ENCODE measurements around the gene DR1.
"Not testable (repeated sequence)": the region's sequence is repeated elsewhere in the genome, so short reads cannot be mapped to it uniquely, and the experiment has no call there.

Gene DR1

GRCh38 chr1:93340090-93340489, 5.6 kb upstream of the DR1 start:
- DNase-seq (ENCODE audit: low spot score): no peak

DNA sequence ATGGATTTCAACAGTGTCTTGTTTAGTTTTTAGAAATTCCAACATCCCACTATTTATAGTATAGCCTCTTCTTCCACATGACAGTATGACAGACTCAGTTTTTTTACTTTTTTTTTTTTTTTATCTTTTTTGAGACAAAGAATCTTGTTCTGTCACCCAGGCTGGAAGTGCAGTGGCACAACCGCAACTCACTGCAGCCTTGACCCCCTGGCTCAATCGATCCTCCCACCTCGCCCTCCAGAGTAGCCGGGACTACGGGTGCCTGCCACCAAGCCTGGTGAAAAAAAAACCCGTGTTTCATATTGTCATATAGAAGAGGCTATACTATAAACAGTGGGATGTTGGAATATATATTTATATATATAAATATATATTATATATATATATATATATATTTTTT, 1.2 kb upstream of the DR1 start:
- DNase-seq (ENCODE audit: low spot score): no peak

DNA sequence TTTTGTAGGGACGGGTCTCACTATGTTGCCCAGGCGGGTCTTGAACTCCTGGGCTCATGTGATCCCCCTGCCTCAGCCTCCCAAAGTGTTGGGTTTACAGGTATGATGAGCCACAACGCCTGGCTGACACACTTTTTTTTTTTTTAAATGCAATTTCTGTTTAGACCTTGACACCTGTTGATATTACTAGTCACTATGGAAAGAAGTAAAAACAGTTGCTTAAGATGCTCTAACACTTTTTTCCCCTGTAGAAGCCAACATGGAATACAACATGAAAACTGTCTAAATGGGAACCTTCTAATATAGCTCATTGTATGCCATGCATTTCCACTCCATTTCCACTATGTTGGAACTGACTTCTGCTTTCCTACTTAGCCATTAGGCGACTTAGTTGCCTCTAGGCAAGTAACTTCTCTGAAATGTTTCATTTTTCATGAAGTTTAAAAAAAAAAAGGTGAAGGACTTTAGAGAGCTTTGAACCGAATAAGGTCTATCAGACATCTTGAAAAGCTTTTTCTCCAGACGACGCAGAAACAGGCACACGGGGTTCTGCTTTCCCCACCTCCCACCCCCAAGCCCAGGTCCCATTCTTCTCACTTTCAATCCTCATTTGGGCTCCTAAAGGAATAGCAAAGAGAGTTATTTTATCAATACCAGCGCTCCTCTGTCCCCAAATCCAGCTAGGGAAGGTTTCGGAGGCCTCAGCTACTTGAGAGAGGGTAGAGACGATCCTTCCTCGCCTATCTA, 648 bp upstream of the DR1 start:
- DNase-seq (ENCODE audit: low spot score): no peak

DNA sequence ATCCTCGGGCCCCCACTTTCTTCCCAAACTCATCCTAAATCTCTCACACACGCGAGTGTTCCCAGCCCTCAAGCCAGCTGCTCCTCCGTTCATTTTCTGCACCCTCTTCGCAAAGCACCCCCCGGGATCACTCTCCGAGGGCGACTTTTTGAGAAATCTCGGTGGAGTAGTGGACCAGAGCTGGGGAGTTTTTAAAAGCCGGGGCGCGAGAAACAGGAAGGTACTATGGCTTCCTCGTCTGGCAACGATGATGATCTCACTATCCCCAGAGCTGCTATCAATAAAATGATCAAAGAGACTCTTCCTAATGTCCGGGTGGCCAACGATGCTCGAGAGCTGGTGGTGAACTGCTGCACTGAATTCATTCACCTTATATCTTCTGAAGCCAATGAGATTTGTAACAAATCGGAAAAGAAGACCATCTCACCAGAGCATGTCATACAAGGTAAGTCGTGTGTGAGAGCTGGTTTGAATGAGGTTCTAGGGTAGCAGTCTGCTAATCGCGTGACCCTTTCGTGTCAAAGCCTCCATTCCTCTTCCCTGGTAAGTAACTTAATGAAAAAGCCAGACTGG, 800 bp downstream of the DR1 start:
- DNase-seq (ENCODE audit: low spot score): peak; percentile 27

GRCh38 chr1:93347334-93347899, 1.7 kb downstream of the DR1 start:
- no peak for DNase-seq (ENCODE audit: low spot score)

- no peak for DNase-seq (ENCODE audit: low spot score)
These were observed 2.5 kb downstream of the DR1 start for GRCh38 chr1:93348104-93348728.

- DNase-seq (ENCODE audit: low spot score): no peak
These were observed 3.8 kb downstream of the DR1 start for GRCh38 chr1:93349231-93350135.

- DNase-seq (ENCODE audit: low spot score): no peak
These were observed 4.6 kb downstream of the DR1 start for GRCh38 chr1:93350322-93350721.

- no peak for DNase-seq (ENCODE audit: low spot score)
These were observed 5.2 kb downstream of the DR1 start for GRCh38 chr1:93350875-93351274.

DNA sequence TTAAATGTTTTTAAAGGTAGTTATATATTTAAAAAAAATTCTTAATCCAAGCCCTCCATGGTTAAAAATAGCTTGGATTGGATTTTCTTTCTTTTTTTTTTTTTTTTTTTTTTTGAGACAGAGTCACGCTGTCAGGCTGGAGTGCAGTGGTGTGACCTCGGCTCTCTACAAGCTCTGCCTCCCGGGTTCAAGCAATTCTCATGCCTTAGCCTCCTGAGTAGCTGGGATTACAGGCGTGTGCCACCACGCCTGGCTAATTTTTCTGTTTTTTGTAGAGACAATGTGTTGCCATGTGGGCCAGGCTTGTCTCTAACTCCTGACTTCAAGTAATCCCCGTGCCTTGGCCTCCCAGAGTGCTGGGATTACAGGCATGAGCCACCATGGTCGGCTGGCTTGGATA, 5.6 kb downstream of the DR1 start:
- DNase-seq (ENCODE audit: low spot score): not testable (repeated sequence)

DNA sequence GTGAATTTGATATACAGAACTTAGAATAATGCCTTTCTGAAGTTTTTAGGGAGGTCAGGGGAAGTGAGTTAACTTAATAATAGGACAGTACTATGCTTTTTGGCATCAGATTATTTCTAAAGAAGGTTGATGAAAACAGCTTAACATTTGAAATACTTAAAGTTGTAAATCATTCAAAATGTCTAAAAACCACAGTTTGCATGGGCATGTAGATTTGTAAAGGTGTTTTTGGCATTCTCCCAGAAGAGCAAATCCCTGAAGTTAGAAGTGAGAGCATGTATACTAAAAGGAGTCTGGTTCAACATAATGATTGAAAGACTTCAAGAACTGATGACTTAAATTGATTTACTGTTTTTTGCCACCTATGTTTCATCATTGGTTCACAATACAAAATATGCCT, 6.7 kb downstream of the DR1 start:
- DNase-seq (ENCODE audit: low spot score): no peak

DNA sequence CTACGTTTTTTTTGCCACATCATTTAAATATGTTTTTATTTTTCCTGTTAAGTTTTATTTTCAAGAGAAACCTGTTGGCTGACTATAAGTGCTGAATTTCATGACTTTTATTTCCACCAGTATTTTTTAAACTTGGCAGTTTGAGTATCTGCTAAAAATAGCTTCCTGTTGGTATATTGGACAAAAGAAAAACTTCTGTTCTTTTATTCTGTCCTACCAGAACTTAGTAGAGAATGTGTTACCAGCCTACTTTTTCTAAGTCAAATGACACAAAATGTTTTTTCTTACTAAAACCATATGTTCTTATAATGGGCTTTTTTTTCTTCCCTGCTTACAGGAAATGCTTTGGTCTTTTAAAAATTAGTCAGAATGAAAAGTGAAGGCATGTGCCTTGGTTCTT, 7.6 kb downstream of the DR1 start:
- DNase-seq (ENCODE audit: low spot score): no peak

DNA sequence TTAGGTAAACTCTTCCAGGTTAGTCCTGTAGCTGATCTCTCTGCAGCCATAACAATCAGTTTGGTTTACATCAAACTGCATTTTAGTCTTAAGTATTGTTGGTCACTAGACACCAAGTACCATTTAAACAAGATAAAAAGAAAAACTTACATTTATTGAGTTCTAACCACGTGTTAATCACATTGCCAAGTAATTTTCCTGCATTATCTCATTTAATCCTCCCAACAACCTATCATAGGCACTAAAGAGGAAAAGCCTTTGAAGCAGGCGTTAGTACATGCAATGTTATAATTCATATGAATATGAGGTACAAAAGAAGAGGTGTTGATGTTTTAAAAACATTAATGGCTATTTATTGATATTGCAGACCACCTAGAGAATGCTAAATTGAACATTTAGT, 9.0 kb downstream of the DR1 start:
- no peak for DNase-seq (ENCODE audit: low spot score)

DNA sequence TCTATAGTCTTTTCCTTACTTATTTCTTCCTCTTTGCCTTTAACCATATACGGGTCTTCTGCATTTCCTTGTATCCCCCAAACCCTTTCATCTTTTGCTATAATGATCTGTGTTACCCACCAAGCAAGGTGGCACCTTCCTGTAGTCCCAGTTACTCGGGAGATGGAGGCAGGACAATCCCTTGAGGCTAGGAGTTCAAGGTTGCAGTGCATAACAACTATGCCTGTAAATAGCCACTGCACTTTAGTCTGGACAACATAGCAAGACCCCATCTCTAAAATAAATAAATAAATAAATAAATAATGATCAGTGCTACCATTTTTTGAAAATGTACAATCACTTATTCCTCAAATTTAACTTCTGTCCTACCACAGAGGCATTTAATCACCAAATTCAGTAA, 11.5 kb downstream of the DR1 start:
- no peak for DNase-seq (ENCODE audit: low spot score)

DNA sequence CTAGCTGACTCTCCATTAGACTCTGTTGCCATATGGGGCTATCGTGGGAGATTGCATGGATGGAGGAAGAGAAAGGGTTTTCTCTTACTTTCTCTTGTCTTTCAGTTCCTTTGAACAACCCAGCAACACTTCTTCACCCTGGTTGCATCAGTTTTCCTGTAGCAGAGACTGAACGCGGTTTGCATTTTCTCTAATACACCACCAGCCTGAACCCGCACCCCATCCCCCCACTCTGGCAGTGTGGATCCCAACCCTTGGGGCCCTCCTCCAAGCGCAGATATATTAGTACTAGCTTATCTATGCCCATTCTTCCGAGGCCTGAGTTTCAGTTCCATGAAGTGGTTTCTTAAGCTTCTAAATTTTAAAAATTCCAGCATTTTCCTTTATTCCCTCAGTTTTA, 12.6 kb downstream of the DR1 start:
- DNase-seq (ENCODE audit: low spot score): no peak

DNA sequence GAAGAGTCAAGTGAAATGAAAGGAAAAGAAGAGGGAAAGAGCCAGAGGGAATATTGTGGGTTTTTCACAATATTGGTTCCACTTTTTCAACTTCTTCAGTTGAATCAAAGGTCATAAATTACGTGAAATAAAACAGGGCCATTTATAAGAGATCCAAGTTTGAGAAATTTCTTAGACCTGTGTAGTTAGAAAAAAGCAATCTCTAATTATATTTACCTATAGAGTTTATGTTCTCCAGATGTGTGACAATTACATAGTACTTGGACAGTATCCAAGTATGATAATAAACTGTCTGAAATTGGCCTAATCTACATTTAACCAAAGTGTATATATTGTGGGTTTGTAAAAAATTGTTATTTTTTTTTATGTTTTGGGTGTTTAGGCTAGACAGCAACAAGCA, 14.4 kb downstream of the DR1 start:
- no peak for DNase-seq (ENCODE audit: low spot score)

DNA sequence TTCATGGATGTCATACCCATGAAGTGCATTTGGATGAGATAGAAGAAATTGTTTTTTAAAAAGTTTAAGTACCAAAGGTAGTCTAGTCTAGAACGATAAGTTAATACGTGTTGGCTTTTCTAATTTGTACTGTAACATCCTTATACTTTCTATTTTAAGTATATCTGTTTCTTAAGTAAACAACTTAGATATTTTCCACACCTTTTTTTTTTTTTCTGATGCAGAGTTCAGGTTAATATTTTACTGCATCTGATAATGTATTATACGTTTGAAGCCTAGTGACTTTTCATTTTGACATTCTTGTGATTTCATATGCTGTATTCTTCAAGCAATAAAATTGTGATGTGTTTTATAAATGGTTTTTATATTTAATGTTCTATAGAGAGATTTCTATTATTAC, 16.5 kb downstream of the DR1 start:
- no peak for DNase-seq (ENCODE audit: low spot score)

- no peak for DNase-seq (ENCODE audit: low spot score)
These were observed 20.1 kb downstream of the DR1 start for GRCh38 chr1:93365813-93366212.

DNA sequence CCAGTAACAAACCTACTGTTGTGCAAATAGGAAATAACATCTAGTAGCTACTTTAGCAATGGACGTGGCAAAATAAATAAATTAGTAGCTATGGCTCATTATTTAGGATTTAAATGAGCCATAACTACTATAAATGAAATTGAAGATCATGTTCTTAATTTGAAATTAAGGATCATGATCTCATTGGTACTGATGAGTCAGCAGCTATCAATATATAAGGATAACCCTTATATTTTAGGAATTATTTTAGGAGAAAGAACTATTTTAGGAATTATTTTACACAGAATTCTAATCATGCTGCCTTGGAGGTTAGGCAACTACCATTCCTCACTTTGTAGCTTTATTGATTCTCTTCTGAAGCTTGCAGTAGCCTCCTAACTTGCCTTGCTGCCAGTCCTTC, 24.0 kb downstream of the DR1 start:
- DNase-seq (ENCODE audit: low spot score): no peak

GRCh38 chr1:93374334-93375106, 28.8 kb downstream of the DR1 start:
- no peak for DNase-seq (ENCODE audit: low spot score)

GRCh38 chr1:93384656-93385055, 38.9 kb downstream of the DR1 start:
- no peak for DNase-seq (ENCODE audit: low spot score)

Measured in globus pallidus (tissue), 1 donor.